Panc1 (cell line): ENCODE results near the gene PADI3. TPM values are rescaled to one million over a fixed set of nuclear protein-coding genes. Genes with fewer than 3 reads are reported as not detected.

Experiments
- ATAC-seq: fragments of 200-7000 bp; cut with Tn5 transposase; 2 replicates; pipeline ENCODE4 v1.9.1; 2020; ENCODE audit warnings: mild to moderate bottlenecking, moderate library complexity
- BruUV-seq: library from RNA; stranded (reverse); fragments of 400-500 nt; replicated peaks from 2 replicates; lab custom pipeline; 2021; lab: Mats Ljungman, UMichigan
- CTCF ChIA-PET: fragments of 300-600 bp; sonication (Branson Sonifier 250); formaldehyde crosslinking; loops from one replicate; lab custom pipeline; 2022; ENCODE audit warnings: antibody characterized with exemption; lab: Charles Lee
- POLR2A ChIA-PET: fragments of 300-600 bp; sonication (Branson Sonifier 250); formaldehyde crosslinking; loops from one replicate; lab custom pipeline; 2022; ENCODE audit warnings: antibody characterized with exemption; lab: Charles Lee
- DNase-seq: peaks from one replicate; pipeline ENCODE4 v3.0.0-alpha.2; 2010; ENCODE audit warnings: low read depth, low spot score
- H3K27ac ChIP-seq: 2 replicates; pipeline ENCODE4 v1.5.1; 2011; ENCODE audit warnings: mild to moderate bottlenecking, low read length, inconsistent platforms
- H3K27me3 ChIP-seq: fragments of 200-500 bp; sonication (Bioruptor generic); 2 replicates; pipeline ENCODE4 v1.6.0; 2014; ENCODE audit warnings: low read length, inconsistent platforms; ENCODE audit not compliant: control insufficient read depth, insufficient read depth
- H3K36me3 ChIP-seq: fragments of 200-500 bp; sonication (Bioruptor generic); 2 replicates; pipeline ENCODE4 v1.5.1; 2014; ENCODE audit warnings: inconsistent platforms, mild to moderate bottlenecking, low read length, moderate library complexity; ENCODE audit not compliant: control insufficient read depth, insufficient read depth
- H3K4me1 ChIP-seq: 2 replicates; pipeline ENCODE4 v1.5.1; 2011; ENCODE audit warnings: inconsistent platforms, mild to moderate bottlenecking, low read length, moderate library complexity; ENCODE audit not compliant: control insufficient read depth, insufficient read depth
- H3K4me3 ChIP-seq, 2 experiments: 2 replicates each; pipeline ENCODE4 v1.5.1; 2011 to 2012; ENCODE audit warnings: low read depth in 2 of 2, low read length in 2 of 2, mild to moderate bottlenecking in 2 of 2, inconsistent platforms in 1 of 2, moderate library complexity in 1 of 2
- H3K9me3 ChIP-seq: fragments of 200-500 bp; sonication (Bioruptor generic); 2 replicates; pipeline ENCODE4 v1.5.1; 2014; ENCODE audit warnings: low read depth, mild to moderate bottlenecking, inconsistent platforms, low read length, moderate library complexity; ENCODE audit not compliant: control insufficient read depth, insufficient read depth
- CTCF ChIP-seq: fragments of 450-650 bp; IDR thresholded peaks from 2 replicates; pipeline ENCODE4 v1.5.1; 2017; ENCODE audit warnings: mild to moderate bottlenecking
- POLR2AphosphoS5 ChIP-seq: IDR thresholded peaks from 2 replicates; pipeline ENCODE4 v1.6.1; 2012; ENCODE audit warnings: mild to moderate bottlenecking, low read depth, low read length, moderate library complexity
- SIN3A ChIP-seq: IDR thresholded peaks from 2 replicates; pipeline ENCODE4 v1.6.1; 2012; ENCODE audit warnings: low read depth, mild to moderate bottlenecking, low read length, moderate library complexity, borderline replicate concordance; ENCODE audit not compliant: insufficient read depth
- TCF7L2 ChIP-seq: IDR thresholded peaks from 2 replicates; pipeline ENCODE4 v1.6.1; 2011; ENCODE audit warnings: mild to moderate bottlenecking, low read depth, low read length, inconsistent platforms
- in situ Hi-C: cut with HindIII; loops from 2 replicates; pipeline ENCODE4 v1.10.0; 2016; ENCODE audit warnings: low sequenced_read_pairs, low pct_unique_long_range_greater_than_20kb
- intact Hi-C: fragments of 100-400 bp; cut with micrococcal nuclease; formaldehyde crosslinking; loops from one replicate; pipeline ENCODE4 v1.10.0; 2022; ENCODE audit not compliant: unreplicated experiment
- total RNA-seq: library from RNA; stranded (reverse); gene quantifications from one replicate; pipeline ENCODE4 v1.2.1, GENCODE V29; 2021; ENCODE audit not compliant: unreplicated experiment
- TF ChIP-seq, protein P1 (sequence below), 2 experiments: IDR thresholded peaks; 2 replicates each; pipeline ENCODE4 v1.6.1; 2011 to 2012; ENCODE audit warnings: low read depth in 2 of 2, control low read depth in 1 of 2, low read length in 1 of 2, mild to moderate bottlenecking in 1 of 2, moderate library complexity in 1 of 2; ENCODE audit not compliant: insufficient read depth in 1 of 2

The PADI3 gene
- total RNA-seq, 1 experiment from 2014 or later: 3.4 TPM

DNA sequence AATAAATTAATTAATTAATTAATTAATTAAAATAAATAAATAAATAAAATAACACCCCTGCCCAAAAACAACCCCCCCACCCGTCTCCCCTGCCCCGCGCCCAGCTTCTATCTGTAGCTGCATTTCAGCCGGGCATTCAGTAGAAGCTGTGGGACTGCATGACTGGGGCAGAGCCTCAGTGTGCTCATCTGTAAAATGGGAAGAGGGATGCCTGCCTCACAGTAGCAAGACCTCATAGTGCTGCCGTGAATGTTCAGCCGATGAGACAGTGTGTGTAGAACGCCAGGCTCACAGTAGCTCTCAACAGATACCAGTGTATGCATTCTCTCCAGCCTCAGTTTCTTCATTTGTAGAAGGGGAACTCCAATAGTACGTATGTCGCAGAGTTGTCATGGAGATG lies 67.8 kb downstream of the PADI3 start:
- intact Hi-C loops: no loop called here
- no peak for ATAC-seq
- POLR2A ChIA-PET: no interaction called here

GRCh38 chr1:17318262-17318661 lies 69.4 kb downstream of the PADI3 start:
- in situ Hi-C loops (no loop called here), intact Hi-C loops (no loop called here)
- H3K36me3 ChIP-seq: no peaks in the 10 kb centered on the region
- CTCF ChIA-PET: no interaction called here
- H3K4me3 ChIP-seq: no peak overlapping the region
- POLR2A ChIA-PET: no interaction called here
- TF ChIP-seq TCF7L2 (no peak), POLR2AphosphoS5 (no peak), CTCF (no peak), SIN3A (no peak)
- TF ChIP-seq, protein P1, sequence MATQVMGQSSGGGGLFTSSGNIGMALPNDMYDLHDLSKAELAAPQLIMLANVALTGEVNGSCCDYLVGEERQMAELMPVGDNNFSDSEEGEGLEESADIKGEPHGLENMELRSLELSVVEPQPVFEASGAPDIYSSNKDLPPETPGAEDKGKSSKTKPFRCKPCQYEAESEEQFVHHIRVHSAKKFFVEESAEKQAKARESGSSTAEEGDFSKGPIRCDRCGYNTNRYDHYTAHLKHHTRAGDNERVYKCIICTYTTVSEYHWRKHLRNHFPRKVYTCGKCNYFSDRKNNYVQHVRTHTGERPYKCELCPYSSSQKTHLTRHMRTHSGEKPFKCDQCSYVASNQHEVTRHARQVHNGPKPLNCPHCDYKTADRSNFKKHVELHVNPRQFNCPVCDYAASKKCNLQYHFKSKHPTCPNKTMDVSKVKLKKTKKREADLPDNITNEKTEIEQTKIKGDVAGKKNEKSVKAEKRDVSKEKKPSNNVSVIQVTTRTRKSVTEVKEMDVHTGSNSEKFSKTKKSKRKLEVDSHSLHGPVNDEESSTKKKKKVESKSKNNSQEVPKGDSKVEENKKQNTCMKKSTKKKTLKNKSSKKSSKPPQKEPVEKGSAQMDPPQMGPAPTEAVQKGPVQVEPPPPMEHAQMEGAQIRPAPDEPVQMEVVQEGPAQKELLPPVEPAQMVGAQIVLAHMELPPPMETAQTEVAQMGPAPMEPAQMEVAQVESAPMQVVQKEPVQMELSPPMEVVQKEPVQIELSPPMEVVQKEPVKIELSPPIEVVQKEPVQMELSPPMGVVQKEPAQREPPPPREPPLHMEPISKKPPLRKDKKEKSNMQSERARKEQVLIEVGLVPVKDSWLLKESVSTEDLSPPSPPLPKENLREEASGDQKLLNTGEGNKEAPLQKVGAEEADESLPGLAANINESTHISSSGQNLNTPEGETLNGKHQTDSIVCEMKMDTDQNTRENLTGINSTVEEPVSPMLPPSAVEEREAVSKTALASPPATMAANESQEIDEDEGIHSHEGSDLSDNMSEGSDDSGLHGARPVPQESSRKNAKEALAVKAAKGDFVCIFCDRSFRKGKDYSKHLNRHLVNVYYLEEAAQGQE (IDR thresholded peaks at IDR 0.05; ENCODE audit: insufficient read depth in 1 of 2, low read depth in 2 of 2, low read length in 1 of 2): no peak
- no peaks in the 10 kb centered on the region for H3K27me3 ChIP-seq
- no peak for ATAC-seq
- no TSS peak for BruUV-seq
- H3K9me3 ChIP-seq: no peaks in the 10 kb centered on the region
- no peak for DNase-seq
- no peak overlapping the region for H3K27ac ChIP-seq
- H3K4me1 ChIP-seq: no peaks in the 10 kb centered on the region

More for the DNA sequence above, 67.8 kb downstream of the PADI3 start:
- Histone ChIP-seq H3K9me3 (no peaks in the 10 kb centered on the region), H3K4me1 (no peaks in the 10 kb centered on the region), H3K27me3 (no peaks in the 10 kb centered on the region), H3K36me3 (no peaks in the 10 kb centered on the region), H3K4me3 (no peak overlapping the region), H3K27ac (no peak overlapping the region)
- CTCF ChIA-PET: no interaction called here
- DNase-seq: no peak
- in situ Hi-C loops: no loop called here
- no TSS peak for BruUV-seq
- TF ChIP-seq, protein P1 (IDR thresholded peaks at IDR 0.05; ENCODE audit: insufficient read depth in 1 of 2, low read depth in 2 of 2, low read length in 1 of 2): no peak
- no peak for TF ChIP-seq TCF7L2
